SH-SY5Y (cell line): ENCODE results near the gene SELENOK.

Experiments used
- GATA2 ChIP-seq: IDR thresholded peaks from 2 replicates; pipeline ENCODE4 v1.6.1; 2011; ENCODE audit warnings: mild to moderate bottlenecking, low read depth, low read length
- GATA3 ChIP-seq: IDR thresholded peaks from 2 replicates; pipeline ENCODE4 v1.6.1; 2011; ENCODE audit warnings: low read depth, mild to moderate bottlenecking, low read length, moderate library complexity

DNA sequence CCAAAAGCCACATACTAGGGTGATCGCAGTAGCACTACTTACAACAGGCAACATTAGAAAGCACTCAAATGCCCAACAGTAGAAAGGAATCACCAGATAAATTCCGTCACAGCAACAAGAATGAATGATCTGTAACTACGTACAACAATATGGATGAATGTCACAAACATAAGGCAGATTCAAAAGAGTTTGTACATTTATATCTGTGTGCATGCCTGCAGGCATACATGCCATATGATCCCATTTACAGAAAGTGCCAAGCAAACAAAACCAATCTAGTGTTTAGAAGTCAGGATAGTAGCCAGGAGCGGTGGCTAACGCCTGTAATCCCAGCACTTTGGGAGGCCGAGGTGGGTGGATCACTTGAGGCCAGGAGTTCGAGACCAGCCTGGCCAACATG, 41.7 kb downstream of the SELENOK start:
- TF ChIP-seq GATA3, result no peak
- TF ChIP-seq GATA2, result no peak
